ENCODE results near the gene ARL2BP.

Gene ARL2BP

GRCh38 chr16:57283214-57283958 lies 38.3 kb downstream of the ARL2BP start:
- DNase-seq: no peak

DNA sequence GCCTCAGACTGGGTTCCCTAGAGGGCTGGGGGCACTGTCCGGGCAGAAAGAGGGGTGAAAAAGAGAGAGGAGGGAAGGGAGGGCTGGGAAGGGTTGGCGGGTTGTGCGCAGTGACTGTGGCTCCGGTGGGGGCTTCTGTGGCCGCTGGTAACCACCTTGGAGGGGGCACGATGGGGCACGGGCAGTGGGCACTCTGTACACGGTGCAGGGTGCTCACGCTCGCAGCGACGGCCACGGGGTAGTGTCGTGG lies 38.8 kb downstream of the ARL2BP start:
- DNase-seq: no peak

DNA sequence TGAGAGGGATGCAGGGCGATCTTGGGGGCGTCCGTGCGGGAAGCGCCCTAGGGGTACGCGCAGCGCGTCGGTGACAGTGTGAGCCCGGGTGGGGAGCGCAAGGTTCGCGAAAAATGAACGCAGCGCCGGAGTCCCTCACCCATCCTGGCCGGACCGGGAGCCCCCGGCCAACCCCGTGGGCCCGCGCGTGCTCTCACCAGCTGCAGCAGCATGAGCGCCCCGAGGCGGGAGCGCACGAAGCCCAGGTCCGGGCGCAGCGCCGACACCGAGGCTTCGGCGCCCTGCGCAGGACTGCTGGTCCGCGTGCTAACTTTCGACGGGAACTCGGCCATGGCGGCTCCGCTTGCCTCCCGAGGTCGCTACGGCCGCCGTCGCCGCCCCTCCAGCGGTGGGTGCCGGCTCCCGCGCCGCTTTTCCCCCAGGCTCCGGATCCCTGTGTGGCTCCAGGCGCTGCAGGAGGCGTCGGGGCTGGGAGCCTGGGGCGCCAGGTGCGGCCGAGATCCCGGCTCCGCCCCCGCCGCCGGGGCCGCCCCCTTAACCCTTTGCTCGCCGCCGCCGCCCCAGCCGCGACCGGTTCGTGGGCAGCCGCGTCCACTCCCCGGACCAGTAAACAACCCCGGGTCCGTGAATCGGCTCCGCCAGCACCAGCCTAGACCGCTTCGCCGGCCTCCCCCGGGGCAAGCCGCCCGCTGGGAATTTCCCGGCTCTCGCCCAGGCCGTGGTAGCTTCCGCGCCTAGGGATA lies 39.3 kb downstream of the ARL2BP start, which contains the start of gene PLLP:
Gene PLLP (minus strand): TSS at position 464 of the 743 bp plus-strand sequence. CDS start 132 bp downstream, at position 332.
- DNase-seq: no peak

DNA sequence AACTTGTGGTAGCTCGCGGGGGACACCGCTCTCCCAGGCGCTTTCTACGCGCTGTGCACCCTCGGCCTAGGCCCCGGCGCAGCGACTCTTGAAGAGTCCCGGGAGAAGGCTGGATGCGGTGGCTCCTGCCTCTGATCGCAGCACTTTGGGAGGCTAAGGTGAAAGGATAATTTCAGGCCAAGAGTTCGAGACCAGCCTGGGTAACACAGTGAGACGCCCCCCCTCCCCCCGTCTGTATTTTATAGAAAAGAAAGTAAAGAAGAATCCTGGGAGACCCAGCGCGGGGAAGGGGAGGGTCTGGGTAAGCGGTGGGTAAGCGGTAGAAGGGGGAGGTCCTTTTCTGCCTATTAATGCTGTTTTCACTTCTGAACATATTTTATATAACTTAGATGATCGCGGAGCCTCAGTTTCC lies 39.9 kb downstream of the ARL2BP start:
- no peak for DNase-seq

- DNase-seq: no peak
Measured at GRCh38 chr16:57285379-57285778, 40.3 kb downstream of the ARL2BP start.

DNA sequence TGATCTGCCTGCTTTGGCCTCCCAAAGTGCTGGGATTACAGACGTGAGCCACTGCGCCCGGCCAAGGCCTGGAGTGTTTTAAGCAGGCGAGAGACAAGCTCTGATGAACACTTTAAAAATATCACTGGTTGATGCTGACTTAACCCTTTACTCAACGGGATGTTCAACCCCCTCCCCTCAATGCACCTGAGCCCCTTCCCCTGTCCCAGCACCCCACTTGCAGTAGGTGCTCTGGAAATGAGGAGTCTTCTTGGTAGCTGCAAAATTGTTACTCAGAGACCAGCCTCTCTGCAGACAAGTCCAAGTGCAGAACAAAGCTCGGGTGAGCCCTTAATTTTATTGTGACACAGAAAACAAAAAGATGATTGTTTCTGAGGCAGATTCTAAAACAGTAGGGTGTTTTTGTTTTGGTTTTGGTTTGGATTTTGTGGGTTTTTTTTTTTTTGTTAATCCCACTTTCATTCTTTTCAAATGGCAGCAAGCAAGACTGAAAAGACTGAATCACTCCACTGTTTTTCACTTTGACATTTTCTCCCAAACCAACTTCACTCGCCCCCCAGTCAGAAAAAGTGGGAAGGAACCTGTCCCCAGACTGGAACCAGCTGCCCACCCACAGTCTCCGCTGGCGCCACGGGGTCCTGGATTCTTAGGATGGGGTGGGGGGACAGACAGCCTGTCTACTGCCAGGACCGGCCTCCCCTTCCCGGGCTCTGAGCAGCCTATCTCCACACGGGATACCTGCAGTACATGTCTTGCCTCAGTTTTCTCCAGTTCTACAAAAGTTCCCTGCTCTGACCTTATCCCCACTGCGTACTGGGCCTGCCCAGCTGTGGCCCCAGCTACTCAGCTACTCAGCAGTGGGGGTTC lies 44.6 kb downstream of the ARL2BP start:
- DNase-seq: no peak

GRCh38 chr16:57297856-57298255 lies 52.8 kb downstream of the ARL2BP start:
- DNase-seq: no peak

GRCh38 chr16:57299009-57299718 lies 54.1 kb downstream of the ARL2BP start:
- peak; percentile 80 for DNase-seq

DNA sequence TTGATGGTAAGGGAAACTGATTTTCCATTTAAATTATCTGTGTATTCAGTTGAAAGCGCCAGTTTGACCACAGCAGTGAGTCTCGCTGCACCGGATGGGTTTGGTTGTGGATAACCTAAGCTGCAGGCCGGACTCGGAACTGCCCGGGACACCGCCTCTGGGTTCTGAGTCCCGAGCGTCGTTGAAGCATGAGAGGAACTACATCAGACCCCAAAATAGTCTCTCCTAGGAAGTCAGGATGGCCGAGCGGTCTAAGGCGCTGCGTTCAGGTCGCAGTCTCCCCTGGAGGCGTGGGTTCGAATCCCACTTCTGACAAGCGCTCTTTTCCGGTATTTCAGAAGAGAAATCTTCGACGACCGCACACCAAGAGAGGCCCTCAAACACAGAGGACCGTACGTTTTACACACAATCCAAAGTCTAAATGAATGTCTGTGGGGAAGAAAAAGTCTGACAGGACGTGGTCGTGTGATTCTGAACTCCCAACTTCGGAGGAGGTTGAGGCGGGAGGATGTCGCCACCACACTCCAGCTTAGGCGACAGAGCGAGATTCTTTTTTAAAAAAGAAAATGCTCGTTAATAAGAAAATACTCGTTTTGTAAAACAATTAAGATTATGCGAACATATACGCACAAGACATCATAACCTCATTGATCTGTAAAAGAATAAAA lies 54.8 kb downstream of the ARL2BP start:
- DNase-seq: peak; percentile 93

GRCh38 chr16:57300387-57301125 lies 55.5 kb downstream of the ARL2BP start:
- DNase-seq: peak; percentile 96

DNA sequence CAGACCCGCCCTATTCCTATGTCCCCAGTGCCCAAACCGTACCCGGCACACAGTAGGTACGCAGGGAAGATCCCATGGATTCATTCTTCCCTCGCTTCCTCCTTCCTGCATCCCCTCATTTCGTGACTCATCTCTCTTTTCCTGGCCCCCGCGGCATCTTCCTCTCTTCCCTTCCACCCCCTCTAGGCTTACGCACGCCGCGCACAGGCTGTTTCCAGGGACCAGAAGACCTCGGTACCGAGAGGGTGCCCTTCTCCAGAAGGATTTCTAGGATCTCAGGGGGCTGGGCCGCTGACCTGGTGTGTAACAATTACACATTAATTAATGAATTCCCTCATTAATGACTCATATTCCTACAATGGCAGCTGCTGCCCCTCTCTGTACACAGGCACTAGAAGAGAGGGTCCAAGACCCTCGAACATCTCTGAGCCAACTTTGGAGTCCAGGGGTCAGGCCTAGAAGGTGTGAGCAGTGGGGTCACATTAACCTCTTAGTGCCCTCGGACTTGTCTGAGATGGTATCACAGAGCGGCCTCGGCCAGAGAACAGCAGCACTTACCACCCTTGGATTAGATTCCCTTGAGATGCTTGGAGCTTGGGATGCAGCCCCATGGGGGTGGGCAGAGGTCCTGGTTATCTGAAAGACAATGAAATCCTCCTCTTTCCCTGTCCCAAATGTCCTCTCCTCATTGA lies 56.2 kb downstream of the ARL2BP start:
- DNase-seq: no peak

Measured in HCEC 1CT (cell line).